ENCODE measurements around the gene TSPAN17.

GRCh38 chr5:176608142-176608705, 39.1 kb upstream of the TSPAN17 start:
- no peak for TF ChIP-seq RARB (CRISPR knock-in tag; IDR thresholded peaks at IDR 0.05)
- TF ChIP-seq BACH2 (CRISPR knock-in tag; IDR thresholded peaks at IDR 0.05; ENCODE audit: borderline replicate concordance) = no peak
- no peak for TF ChIP-seq ZFP3 (CRISPR knock-in tag; IDR thresholded peaks at IDR 0.05)
- TF ChIP-seq CSRNP3 (CRISPR knock-in tag; IDR thresholded peaks at IDR 0.05) = no peak

Data from SK-N-SH treated with all-trans-retinoic acid at 6 μM for 48 hours (cell line).